Psoas muscle (tissue), 8 donors: ENCODE measurements around the gene TUBE1. TPM values are rescaled to one million over a fixed set of nuclear protein-coding genes. Genes with fewer than 3 reads are reported as not detected.

Source experiments
- ATAC-seq, 4 donors: fragments of 200-7000 bp; cut with Tn5 transposase; one replicate each; pipeline ENCODE4 v1.9.1; 2020; ENCODE audit warnings: moderate library complexity in 3 of 4, mild to moderate bottlenecking in 2 of 4
- DNase-seq, 2 donors: peaks; one replicate each; pipeline ENCODE4 v3.0.0-alpha.2; 2020
- H3K27ac ChIP-seq: fragments of 200-600 bp; one replicate; pipeline ENCODE4 v1.8.0; 2022
- H3K27me3 ChIP-seq, 3 donors: fragments of 200-600 bp in 1 of 3; one replicate each; pipeline versions ENCODE4 v1.6.1 to v1.8.0; 2013 to 2022; ENCODE audit warnings: low read length in 2 of 3, mild to moderate bottlenecking in 2 of 3, moderate library complexity in 1 of 3; ENCODE audit not compliant: insufficient read depth in 3 of 3
- H3K36me3 ChIP-seq, 2 donors: fragments of 200-600 bp in 1 of 2; one replicate each; pipeline versions ENCODE4 v1.6.1 to v1.8.0; 2013 to 2022; ENCODE audit warnings: low read depth in 1 of 2, mild to moderate bottlenecking in 1 of 2, moderate library complexity in 1 of 2; ENCODE audit not compliant: insufficient read depth in 1 of 2
- H3K4me1 ChIP-seq: fragments of 200-600 bp; one replicate; pipeline ENCODE4 v1.8.0; 2022
- H3K4me3 ChIP-seq: fragments of 200-600 bp; one replicate; pipeline ENCODE4 v1.8.0; 2022; ENCODE audit warnings: mild to moderate bottlenecking
- H3K9me3 ChIP-seq: fragments of 200-600 bp; one replicate; pipeline ENCODE4 v1.8.0; 2022
- CTCF ChIP-seq: fragments of 200-600 bp; IDR thresholded peaks from one replicate; pipeline ENCODE4 v1.8.0; 2022; ENCODE audit warnings: antibody characterized with exemption
- WGBS, 3 donors: extraction: QIAGEN DNeasy Blood & Tissue Kit; methylation state at CpG; one replicate each; pipeline versions ENCODE4 v1.1.6 to v1.1.7; 2013; 5-methylcytosine and 5-hydroxymethylcytosine counted together
- intact Hi-C, 2 donors: fragments of 100-400 bp; cut with DNase I; formaldehyde crosslinking; loops; one replicate each; pipeline versions ENCODE4 v1.11.0 to v1.14.2; 2022
- polyA plus RNA-seq, 3 donors: library from polyadenylated mRNA; stranded (reverse); fragments of 200-250 nt; gene quantifications; one replicate each; pipeline ENCODE4 v1.2.3, GENCODE V29; 2013
- total RNA-seq, 4 donors: library from RNA; stranded (reverse); fragmentation: NEBNext Ultra II Directional in 2 of 4; extraction: Animal tissue kit (Norgen Biotek cat#: 25700) in 2 of 4; gene quantifications; one replicate each; pipeline versions ENCODE4 v1.2.1 to v1.2.4, GENCODE V29; 2021 to 2023
- donor health status: healthy with polysubstance abuse.
- donor health status: DM: no; HTN: no; CAD: no; lungs with moderate emphysema.
- donor health status: Bipolar disorder and iron deficiency.
- donor health status: healthy.
- donor health status: DM: yes; HTN: yes; CAD: no.
- donor health status: DM: no; HTN: no; CAD: no.
- donor health status: DM: no; HTN: no; CAD: no.
- donor health status: DM: yes; HTN: yes; CAD: no.

TUBE1 gene
- total and polyA plus RNA-seq, 7 donors, result 4.7 to 7.0 (median 5.9) TPM

GRCh38 chr6:112029045-112029822, 58.0 kb downstream of the TUBE1 start:
- H3K27ac ChIP-seq, result no peak overlapping the region
- peak in 1 of 4 donors; percentile 64 for ATAC-seq

GRCh38 chr6:112027942-112028674, 59.2 kb downstream of the TUBE1 start:
- no peak for ATAC-seq
- no peak for TF ChIP-seq CTCF

More at GRCh38 chr6:112029045-112029822, 58.0 kb downstream of the TUBE1 start:
- peak; percentile 51 for TF ChIP-seq CTCF
- DNase-seq, result peak; percentile 53 to 64
- WGBS, 3 donors, result 79 to 83% (median 82%) methylated on average over 15 of the region's 15 CpGs
- Histone ChIP-seq H3K4me3 (no peak overlapping the region), H3K4me1 (no peaks in the 10 kb centered on the region), H3K36me3 (no peaks in the 10 kb centered on the region), H3K9me3 (no peaks in the 10 kb centered on the region), H3K27me3 (no peaks in the 10 kb centered on the region)
- intact Hi-C loops, result no loop called here

GRCh38 chr6:112026933-112027332, 60.3 kb downstream of the TUBE1 start:
- WGBS, 3 donors, result 96 to 98% (median 98%) methylated on average over 4 of the region's 4 CpGs
- intact Hi-C loops, result no loop called here

More at GRCh38 chr6:112027942-112028674, 59.2 kb downstream of the TUBE1 start:
- DNase-seq, result no peak
- Histone ChIP-seq H3K36me3 (no peaks in the 10 kb centered on the region), H3K9me3 (no peaks in the 10 kb centered on the region), H3K4me1 (no peaks in the 10 kb centered on the region), H3K4me3 (no peak overlapping the region), H3K27me3 (no peaks in the 10 kb centered on the region), H3K27ac (no peak overlapping the region)
- intact Hi-C loops, result no loop called here
- WGBS, 3 donors, result 75 to 78% (median 75%) methylated on average over 3 of the region's 3 CpGs

GRCh38 chr6:112024464-112024863, 62.8 kb downstream of the TUBE1 start:
- Histone ChIP-seq H3K36me3 (no peaks in the 10 kb centered on the region), H3K4me1 (no peaks in the 10 kb centered on the region), H3K27me3 (no peaks in the 10 kb centered on the region), H3K9me3 (no peaks in the 10 kb centered on the region), H3K4me3 (no peak overlapping the region), H3K27ac (no peak overlapping the region)
- 96 to 99% (median 97%) methylated on average over 4 of the region's 4 CpGs for WGBS, 3 donors
- DNase-seq, result no peak
- no peak for TF ChIP-seq CTCF
- ATAC-seq, result no peak
- intact Hi-C loops, result no loop called here

More at GRCh38 chr6:112026933-112027332, 60.3 kb downstream of the TUBE1 start:
- Histone ChIP-seq H3K27ac (no peak overlapping the region), H3K36me3 (no peaks in the 10 kb centered on the region), H3K4me3 (no peak overlapping the region), H3K4me1 (no peaks in the 10 kb centered on the region), H3K27me3 (no peaks in the 10 kb centered on the region), H3K9me3 (no peaks in the 10 kb centered on the region)
- ATAC-seq, result no peak
- TF ChIP-seq CTCF, result no peak
- no peak for DNase-seq
